ENCODE results near the gene HTATSF1.

The HTATSF1 gene

GRCh38 chrX:136496186-136496763 is 1.1 kb upstream of the HTATSF1 start:
- TF ChIP-seq, protein P1, sequence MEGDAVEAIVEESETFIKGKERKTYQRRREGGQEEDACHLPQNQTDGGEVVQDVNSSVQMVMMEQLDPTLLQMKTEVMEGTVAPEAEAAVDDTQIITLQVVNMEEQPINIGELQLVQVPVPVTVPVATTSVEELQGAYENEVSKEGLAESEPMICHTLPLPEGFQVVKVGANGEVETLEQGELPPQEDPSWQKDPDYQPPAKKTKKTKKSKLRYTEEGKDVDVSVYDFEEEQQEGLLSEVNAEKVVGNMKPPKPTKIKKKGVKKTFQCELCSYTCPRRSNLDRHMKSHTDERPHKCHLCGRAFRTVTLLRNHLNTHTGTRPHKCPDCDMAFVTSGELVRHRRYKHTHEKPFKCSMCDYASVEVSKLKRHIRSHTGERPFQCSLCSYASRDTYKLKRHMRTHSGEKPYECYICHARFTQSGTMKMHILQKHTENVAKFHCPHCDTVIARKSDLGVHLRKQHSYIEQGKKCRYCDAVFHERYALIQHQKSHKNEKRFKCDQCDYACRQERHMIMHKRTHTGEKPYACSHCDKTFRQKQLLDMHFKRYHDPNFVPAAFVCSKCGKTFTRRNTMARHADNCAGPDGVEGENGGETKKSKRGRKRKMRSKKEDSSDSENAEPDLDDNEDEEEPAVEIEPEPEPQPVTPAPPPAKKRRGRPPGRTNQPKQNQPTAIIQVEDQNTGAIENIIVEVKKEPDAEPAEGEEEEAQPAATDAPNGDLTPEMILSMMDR (conservative IDR thresholded peaks at IDR 0.05; ENCODE audit: low read depth, low read length) = no peak
- H3K79me2 ChIP-seq (ENCODE audit: insufficient read depth, low read depth) = peaks cover 24% of the 10 kb centered on the region
- peak overlapping the region; percentile 97 for H3K4me2 ChIP-seq
- H3K4me1 ChIP-seq (ENCODE audit: low read depth, poor library complexity, severe bottlenecking) = peaks cover 22% of the 10 kb centered on the region
- H3K36me3 ChIP-seq (ENCODE audit: insufficient read depth) = no peaks in the 10 kb centered on the region
- H3K9ac ChIP-seq = peak overlapping the region; percentile 76
- peak overlapping the region; percentile 87 for H2AFZ ChIP-seq (ENCODE audit: low read depth)
- H3K27me3 ChIP-seq (ENCODE audit: insufficient read depth, low read depth) = no peaks in the 10 kb centered on the region
- no peak overlapping the region for H3K4me3 ChIP-seq (IDR thresholded peaks at IDR 0.05; ENCODE audit: insufficient read depth, low read depth, low read length)
- H3K27ac ChIP-seq = peak overlapping the region; percentile 86
- no peaks in the 10 kb centered on the region for H4K20me1 ChIP-seq (ENCODE audit: insufficient read depth)

DNA sequence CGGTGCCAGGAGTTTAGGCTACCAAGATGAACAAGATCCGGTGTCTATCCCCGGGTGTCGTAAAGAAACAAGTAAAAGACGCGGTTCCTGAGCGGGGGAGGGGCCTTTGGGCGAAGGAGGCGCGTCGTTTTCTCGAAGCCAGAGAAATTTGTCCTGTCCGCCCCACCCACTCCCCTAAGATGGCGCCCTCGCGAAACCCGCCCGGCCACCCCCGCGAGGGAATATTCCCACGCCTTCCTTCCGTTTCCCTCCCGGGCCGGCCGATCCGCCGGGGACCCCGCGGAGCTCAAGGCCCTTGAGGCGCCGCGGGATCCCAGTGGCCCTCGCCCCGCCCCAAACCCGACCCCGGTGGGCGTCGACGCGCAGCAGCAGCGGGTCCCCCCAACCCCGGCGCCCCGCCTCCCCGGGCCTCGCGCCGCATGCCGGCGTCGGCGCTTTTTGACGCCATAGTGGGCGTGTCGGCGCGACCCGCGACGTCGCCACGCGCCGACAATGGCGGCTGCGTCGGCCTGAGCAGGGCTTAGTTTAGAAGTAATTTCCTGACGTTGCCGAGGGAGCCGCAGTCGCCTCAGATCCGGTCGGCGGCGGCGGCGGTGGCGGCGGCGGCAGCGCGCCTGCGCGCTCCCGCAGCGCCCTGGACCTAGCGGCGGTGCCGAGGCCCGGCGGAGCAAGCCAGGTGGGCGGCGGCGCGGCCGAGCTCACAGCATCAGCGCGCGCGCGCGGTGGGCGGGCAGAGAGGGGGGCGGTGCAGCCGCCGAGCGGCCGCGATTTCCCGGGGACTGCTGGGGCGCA is 432 bp upstream of the HTATSF1 start:
- no peaks in the 10 kb centered on the region for H4K20me1 ChIP-seq (ENCODE audit: insufficient read depth)
- H3K36me3 ChIP-seq (ENCODE audit: insufficient read depth) = no peaks in the 10 kb centered on the region
- peak overlapping the region; percentile 97; the same call in 1 of the 2 replicates for H3K4me2 ChIP-seq
- peak overlapping the region; percentile 76 for H3K9ac ChIP-seq
- H3K79me2 ChIP-seq (ENCODE audit: insufficient read depth, low read depth) = peaks cover 24% of the 10 kb centered on the region
- no peaks in the 10 kb centered on the region for H3K27me3 ChIP-seq (ENCODE audit: insufficient read depth, low read depth)
- peak overlapping the region; percentile 86 for H3K27ac ChIP-seq
- TF ChIP-seq, protein P1 (conservative IDR thresholded peaks at IDR 0.05; ENCODE audit: low read depth, low read length) = no peak
- no peak overlapping the region for H3K4me3 ChIP-seq (IDR thresholded peaks at IDR 0.05; ENCODE audit: insufficient read depth, low read depth, low read length)
- H3K4me1 ChIP-seq (ENCODE audit: low read depth, poor library complexity, severe bottlenecking) = peaks cover 22% of the 10 kb centered on the region
- peak overlapping the region; percentile 87 for H2AFZ ChIP-seq (ENCODE audit: low read depth)

DNA sequence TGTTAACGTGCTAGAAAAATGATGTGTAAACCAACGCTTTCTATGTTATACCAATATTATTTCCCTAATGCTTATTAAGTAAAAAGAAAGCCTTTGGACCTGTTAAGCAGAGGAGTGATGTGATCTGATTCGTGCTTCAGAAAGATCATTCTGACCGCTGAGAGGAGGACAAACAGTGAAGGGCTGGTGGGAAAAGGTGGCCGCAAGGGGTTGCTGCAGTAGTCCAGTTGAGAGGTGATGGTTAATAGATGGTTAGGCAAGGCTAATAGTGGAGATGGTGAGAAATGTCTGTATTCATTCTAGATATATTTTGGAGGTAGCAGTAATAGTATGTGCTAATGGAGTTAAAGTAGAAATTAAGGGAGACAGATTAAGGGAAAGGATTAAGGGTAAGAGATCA is 21.7 kb downstream of the HTATSF1 start:
- Histone ChIP-seq H2AFZ (ENCODE audit: low read depth) (no peak overlapping the region), H4K20me1 (ENCODE audit: insufficient read depth) (no peaks in the 10 kb centered on the region), H3K4me2 (no peak overlapping the region), H3K9ac (no peak overlapping the region), H3K4me3 (IDR thresholded peaks at IDR 0.05; ENCODE audit: insufficient read depth, low read depth, low read length) (no peak overlapping the region), H3K27me3 (ENCODE audit: insufficient read depth, low read depth) (no peaks in the 10 kb centered on the region), H3K4me1 (ENCODE audit: low read depth, poor library complexity, severe bottlenecking) (peaks cover 6% of the 10 kb centered on the region), H3K36me3 (ENCODE audit: insufficient read depth) (no peaks in the 10 kb centered on the region), H3K27ac (no peak overlapping the region), H3K79me2 (ENCODE audit: insufficient read depth, low read depth) (no peaks in the 10 kb centered on the region)
- TF ChIP-seq, protein P1 (conservative IDR thresholded peaks at IDR 0.05; ENCODE audit: low read depth, low read length) = no peak

DNA sequence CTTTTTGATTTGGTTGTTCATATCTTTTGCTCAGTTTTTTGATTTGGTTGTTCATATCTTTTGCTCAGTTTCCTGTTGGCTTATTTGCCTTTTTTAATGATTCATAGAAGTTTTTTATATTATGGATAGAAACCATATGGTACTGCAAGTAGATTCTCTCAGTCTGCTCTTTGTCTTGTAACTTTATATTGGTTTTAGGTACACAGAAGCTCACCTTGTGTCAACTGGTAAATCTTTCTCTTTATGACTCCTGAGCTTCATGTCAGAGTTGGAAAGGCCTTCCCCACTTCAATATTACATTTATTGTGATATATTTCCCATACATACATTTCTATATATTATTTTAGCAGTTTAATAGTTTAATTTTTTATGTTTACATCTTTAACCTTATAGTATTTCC is 26.4 kb downstream of the HTATSF1 start:
- Histone ChIP-seq H3K4me3 (IDR thresholded peaks at IDR 0.05; ENCODE audit: insufficient read depth, low read depth, low read length) (no peak overlapping the region), H3K4me1 (ENCODE audit: low read depth, poor library complexity, severe bottlenecking) (peaks cover 6% of the 10 kb centered on the region), H3K9ac (no peak overlapping the region), H2AFZ (ENCODE audit: low read depth) (no peak overlapping the region), H3K36me3 (ENCODE audit: insufficient read depth) (no peaks in the 10 kb centered on the region), H3K4me2 (no peak overlapping the region), H3K27ac (no peak overlapping the region), H3K27me3 (ENCODE audit: insufficient read depth, low read depth) (no peaks in the 10 kb centered on the region), H3K79me2 (ENCODE audit: insufficient read depth, low read depth) (no peaks in the 10 kb centered on the region), H4K20me1 (ENCODE audit: insufficient read depth) (no peaks in the 10 kb centered on the region)
- TF ChIP-seq, protein P1 (conservative IDR thresholded peaks at IDR 0.05; ENCODE audit: low read depth, low read length) = no peak

All from KMS-11 (cell line).